Urinary bladder (tissue), 4 donors: Measurements from ENCODE around the gene BIRC7. TPM values are rescaled to one million over a fixed set of nuclear protein-coding genes. Genes with fewer than 3 reads are reported as not detected.
"Not testable (repeated sequence)": the region's sequence is repeated elsewhere in the genome, so short reads cannot be mapped to it uniquely, and the experiment has no call there.

Experiments used
- DNase-seq: peaks from one replicate; pipeline ENCODE4 v3.0.0-alpha.2; 2015; ENCODE audit errors: extremely low spot score
- H3K27ac ChIP-seq: one replicate; pipeline ENCODE4 v1.5.1; 2013; ENCODE audit warnings: low read depth, mild to moderate bottlenecking, moderate library complexity
- H3K36me3 ChIP-seq: one replicate; pipeline ENCODE4 v1.6.1; 2013; ENCODE audit warnings: mild to moderate bottlenecking, moderate library complexity; ENCODE audit not compliant: insufficient read depth
- H3K4me1 ChIP-seq: one replicate; pipeline ENCODE4 v1.6.1; 2013; ENCODE audit warnings: mild to moderate bottlenecking, moderate library complexity; ENCODE audit not compliant: insufficient read depth
- H3K4me3 ChIP-seq: one replicate; pipeline ENCODE4 v1.5.1; 2013; ENCODE audit warnings: low read depth, low read length
- WGBS: extraction: QIAGEN DNeasy Blood & Tissue Kit; methylation state at CpG from one replicate; pipeline ENCODE4 v1.1.7; 2013; 5-methylcytosine and 5-hydroxymethylcytosine counted together
- polyA plus RNA-seq: library from polyadenylated mRNA; stranded (reverse); fragments of 200-250 nt; gene quantifications from one replicate; pipeline ENCODE4 v1.2.3, GENCODE V29; 2013
- total RNA-seq: library from RNA; depleted of rRNA; stranded (reverse); fragments of >200 nt; gene quantifications from one replicate; pipeline ENCODE4 v1.2.3, GENCODE V29; 2014
- donor health status: healthy with polysubstance abuse.
- donor health status: healthy.

Gene BIRC7
- total and polyA plus RNA-seq, 2 donors: 0.18 TPM; not detected in 1

DNA sequence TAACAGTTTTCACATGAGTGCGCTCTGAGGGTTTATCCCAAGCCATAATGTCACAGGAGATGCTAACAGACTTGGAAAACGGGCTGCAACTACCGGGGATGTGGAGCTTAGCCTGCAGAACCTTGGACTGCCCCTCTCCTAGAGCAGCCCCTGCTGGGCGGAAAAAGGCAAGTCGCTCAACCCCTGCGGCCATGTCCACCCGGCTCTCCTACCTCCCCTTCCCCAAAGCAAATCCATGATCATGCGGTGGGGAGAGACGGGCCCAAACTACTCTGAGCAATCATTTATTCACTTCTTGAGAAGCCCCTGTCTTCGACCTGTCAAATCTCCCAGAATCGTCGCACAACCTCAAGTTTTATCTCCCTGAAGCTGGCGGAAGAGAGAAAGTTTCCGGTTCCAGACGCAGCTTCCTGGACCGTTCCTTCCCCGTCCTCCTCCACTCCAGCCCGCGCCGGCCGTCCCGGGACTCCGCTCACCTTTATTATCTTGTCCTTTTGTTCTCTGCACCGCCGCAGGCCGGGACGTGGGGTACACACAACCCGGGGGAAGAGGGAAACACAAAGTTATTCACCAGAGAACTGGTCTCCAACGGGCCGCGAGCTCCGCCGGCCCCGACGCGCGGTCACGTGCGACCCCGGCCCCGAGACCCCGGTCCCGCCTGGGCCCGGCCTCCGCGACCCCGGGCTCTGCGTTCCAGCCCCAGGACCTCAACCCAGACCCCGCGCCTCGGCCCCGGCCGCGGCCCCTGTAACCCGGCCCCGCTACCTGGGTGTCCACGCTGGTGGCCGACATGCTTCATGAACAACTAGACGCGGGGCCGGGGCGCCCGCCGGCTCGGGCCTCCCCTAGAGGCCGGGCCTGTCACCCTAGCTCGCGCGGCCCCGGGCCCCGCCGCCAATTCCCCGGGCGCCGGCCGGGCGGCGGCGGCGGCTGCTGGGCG is 20.3 kb upstream of the BIRC7 start:
- H3K36me3 ChIP-seq: no peaks in the 10 kb centered on the region
- 2% methylated on average over 81 of the region's 81 CpGs for WGBS
- peak overlapping the region; percentile 61 for H3K27ac ChIP-seq
- no peak for DNase-seq
- peaks cover 1% of the 10 kb centered on the region for H3K4me1 ChIP-seq
- H3K4me3 ChIP-seq: peak overlapping the region; percentile 99

GRCh38 chr20:63216041-63216848 is 19.5 kb upstream of the BIRC7 start, which contains the start of gene YTHDF1:
TSS of gene YTHDF1 (minus strand) at chr20:63216131. CDS start at chr20:63215892, 239 bp downstream.
- H3K4me1 ChIP-seq: peaks cover 1% of the 10 kb centered on the region
- peak; percentile 81 for DNase-seq
- H3K36me3 ChIP-seq: no peaks in the 10 kb centered on the region
- 1% methylated on average over 96 of the region's 96 CpGs for WGBS
- peak within 1 kb of the TSS; percentile 99 for H3K4me3 ChIP-seq
- peak within 1 kb of the TSS; percentile 61 for H3K27ac ChIP-seq

GRCh38 chr20:63216849-63217471 is 18.7 kb upstream of the BIRC7 start:
- 80% methylated on average over 13 of the region's 13 CpGs for WGBS
- Histone ChIP-seq H3K27ac (no peak overlapping the region), H3K36me3 (no peaks in the 10 kb centered on the region), H3K4me3 (peak overlapping the region; percentile 50), H3K4me1 (peaks cover 1% of the 10 kb centered on the region)
- no peak for DNase-seq

GRCh38 chr20:63217706-63218105 is 18.0 kb upstream of the BIRC7 start:
- Histone ChIP-seq H3K36me3 (no peaks in the 10 kb centered on the region), H3K4me3 (no peak overlapping the region), H3K4me1 (peaks cover 1% of the 10 kb centered on the region), H3K27ac (no peak overlapping the region)
- DNase-seq: no peak
- 80% methylated on average over 7 of the region's 7 CpGs for WGBS

- 73% methylated on average over 13 of the region's 13 CpGs for WGBS
- no peak for DNase-seq
These were observed 16.8 kb upstream of the BIRC7 start for GRCh38 chr20:63218701-63219446.

GRCh38 chr20:63219447-63219821 is 16.3 kb upstream of the BIRC7 start:
- WGBS: 68% methylated on average over 8 of the region's 8 CpGs
- H3K36me3 ChIP-seq: no peaks in the 10 kb centered on the region
- no peak for DNase-seq
- H3K4me3 ChIP-seq: no peak overlapping the region
- no peak overlapping the region for H3K27ac ChIP-seq
- peaks cover 1% of the 10 kb centered on the region for H3K4me1 ChIP-seq

More at GRCh38 chr20:63218701-63219446, 16.8 kb upstream of the BIRC7 start:
- H3K36me3 ChIP-seq: no peaks in the 10 kb centered on the region
- peaks cover 1% of the 10 kb centered on the region for H3K4me1 ChIP-seq
- no peak overlapping the region for H3K4me3 ChIP-seq
- no peak overlapping the region for H3K27ac ChIP-seq

DNA sequence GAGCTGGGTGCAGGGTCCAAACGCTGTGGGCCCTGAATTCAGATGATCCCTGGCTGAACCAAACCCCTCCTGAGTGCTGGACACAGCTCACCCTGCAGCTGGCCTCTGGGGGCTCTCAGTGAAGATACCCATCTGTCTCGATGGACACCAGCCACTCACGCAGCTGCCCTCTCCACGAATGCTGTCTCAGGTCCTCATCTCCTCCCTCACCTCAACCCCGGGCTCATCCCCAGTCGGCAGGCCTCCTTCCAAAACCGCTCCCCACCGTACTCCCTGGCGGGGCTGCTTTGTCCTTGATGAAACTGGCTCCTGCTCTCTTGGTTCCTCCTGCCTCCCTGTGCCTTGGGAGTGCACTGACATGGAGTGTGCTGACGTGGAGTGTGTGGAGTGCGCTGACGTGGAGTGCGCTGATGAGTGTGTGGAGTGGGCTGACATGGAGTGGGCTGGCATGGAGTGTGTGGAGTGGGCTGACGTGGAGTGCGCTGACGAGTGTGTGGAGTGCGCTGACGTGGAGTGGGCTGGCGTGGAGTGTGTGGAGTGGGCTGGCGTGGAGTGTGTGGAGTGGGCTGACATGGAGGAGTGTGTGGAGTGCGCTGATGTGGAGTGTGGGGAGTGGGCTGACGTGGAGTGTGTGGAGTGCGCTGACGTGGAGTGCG is 15.7 kb upstream of the BIRC7 start:
- Histone ChIP-seq H3K4me1 (peaks cover 1% of the 10 kb centered on the region), H3K4me3 (no peak overlapping the region), H3K36me3 (no peaks in the 10 kb centered on the region), H3K27ac (no peak overlapping the region)
- DNase-seq: no peak
- 77% methylated on average over 25 of the region's 25 CpGs for WGBS

DNA sequence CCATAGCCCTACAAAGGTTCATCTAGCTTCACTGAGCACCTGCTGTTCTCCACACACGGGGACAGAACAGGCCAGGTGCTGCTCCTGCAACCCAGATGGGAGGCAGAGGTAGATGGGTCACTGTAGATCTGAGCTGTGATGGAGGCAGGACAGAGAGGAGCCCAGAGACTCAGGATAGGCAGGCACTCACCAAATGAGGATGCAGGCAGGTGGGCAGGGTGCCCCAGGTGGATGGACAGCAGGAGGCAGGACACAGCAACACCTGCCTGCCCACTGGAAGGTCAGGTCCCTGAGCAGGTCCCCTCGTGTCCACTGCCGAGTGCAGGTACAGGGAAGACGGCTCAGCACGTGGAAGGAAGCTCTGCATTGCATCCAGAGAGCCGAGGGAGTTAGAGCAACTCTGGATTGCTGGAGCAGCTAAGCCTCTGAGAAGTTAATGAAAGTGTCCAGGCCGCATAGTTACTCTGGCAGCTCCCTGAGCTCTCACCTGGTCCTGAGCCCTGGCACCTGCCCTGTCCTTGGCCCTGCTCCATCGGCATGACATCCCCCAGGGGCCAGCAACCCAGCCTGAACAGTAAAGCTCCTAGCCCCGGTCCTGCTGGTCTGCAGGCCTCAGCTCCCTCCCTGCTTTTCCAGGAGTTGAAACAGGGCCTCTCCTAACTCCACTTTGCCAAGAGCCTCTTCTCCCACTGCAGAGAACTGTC is 14.9 kb upstream of the BIRC7 start:
- Histone ChIP-seq H3K27ac (no peak overlapping the region), H3K36me3 (no peaks in the 10 kb centered on the region), H3K4me3 (no peak overlapping the region), H3K4me1 (no peaks in the 10 kb centered on the region)
- 63% methylated on average over 9 of the region's 9 CpGs for WGBS
- DNase-seq: no peak

GRCh38 chr20:63221400-63222053 is 14.2 kb upstream of the BIRC7 start:
- H3K4me1 ChIP-seq, H3K27ac ChIP-seq, H3K36me3 ChIP-seq, H3K4me3 ChIP-seq, DNase-seq: not testable (repeated sequence)
- 64% methylated on average over 12 of the region's 12 CpGs for WGBS

DNA sequence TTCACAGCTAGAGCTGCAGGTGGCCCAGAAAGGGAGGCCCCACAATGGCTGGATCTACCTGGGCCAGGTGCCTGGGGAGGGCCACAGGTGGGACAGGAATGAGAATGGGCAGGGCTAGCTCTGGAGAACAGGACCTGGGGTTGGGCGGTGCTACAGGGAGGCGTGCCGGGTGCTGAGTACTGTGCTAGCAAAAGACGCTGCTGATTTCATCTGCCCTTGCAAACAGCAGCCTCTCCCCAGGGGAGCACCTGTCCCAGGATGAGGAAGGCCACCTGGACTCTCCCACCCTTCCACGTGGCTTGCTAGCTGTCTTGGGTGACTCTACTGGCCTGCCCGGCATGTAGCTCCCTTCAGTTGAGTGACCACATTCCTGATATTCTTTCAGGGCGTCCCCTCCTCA is 13.2 kb upstream of the BIRC7 start:
- Histone ChIP-seq H3K27ac (no peak overlapping the region), H3K36me3 (no peaks in the 10 kb centered on the region), H3K4me1 (no peaks in the 10 kb centered on the region), H3K4me3 (no peak overlapping the region)
- DNase-seq: no peak
- WGBS: 66% methylated on average over 7 of the region's 7 CpGs

DNA sequence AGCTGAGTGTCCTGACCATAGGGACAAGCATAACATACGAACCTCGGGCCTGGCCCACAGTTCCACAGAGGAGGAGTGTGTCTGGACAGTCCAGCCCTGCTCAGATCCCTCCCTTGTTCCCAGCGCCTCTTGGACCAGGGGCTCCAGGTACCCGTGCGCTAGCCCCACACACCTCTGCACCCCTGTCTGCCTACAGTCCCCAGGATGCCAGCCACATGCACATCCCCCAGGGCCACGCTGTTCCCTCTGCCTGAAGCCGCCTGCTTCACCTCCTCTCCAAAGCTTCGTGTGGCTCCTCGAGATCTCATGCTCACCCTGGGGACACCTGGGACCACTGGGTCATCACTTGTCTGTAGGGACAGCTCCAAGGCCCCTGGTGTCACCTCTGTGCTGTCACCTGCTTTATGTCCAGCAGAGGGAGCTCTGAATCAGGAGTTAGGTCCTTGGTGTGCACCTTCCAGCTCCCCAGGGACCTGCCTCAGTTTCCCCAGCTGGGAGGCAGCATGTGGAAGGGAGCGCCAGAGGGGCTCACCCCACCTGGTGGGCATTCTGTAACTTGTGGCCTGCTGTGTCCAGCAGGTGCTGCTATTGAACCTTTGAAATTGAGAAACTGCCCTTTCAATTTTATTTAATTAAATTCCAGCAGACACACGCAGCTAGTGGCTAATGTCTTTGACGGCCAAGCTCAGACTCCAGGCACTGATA is 12.4 kb upstream of the BIRC7 start:
- WGBS: 56% methylated on average over 12 of the region's 12 CpGs
- H3K27ac ChIP-seq: no peak overlapping the region
- no peaks in the 10 kb centered on the region for H3K36me3 ChIP-seq
- H3K4me1 ChIP-seq: no peaks in the 10 kb centered on the region
- H3K4me3 ChIP-seq: no peak overlapping the region
- no peak for DNase-seq
